ENCODE results near the gene NLRC5. TPM values are rescaled to one million over a fixed set of nuclear protein-coding genes. Genes with fewer than 3 reads are reported as not detected.

Gene NLRC5
- total and polyA plus RNA-seq, 10 donors: 52.0 to 401 (median 219) TPM

- no peak overlapping the region for H3K4me3 ChIP-seq
- intact Hi-C loops (cut with DNase I; ENCODE audit: low total_unique reads): no loop called here
- TF ChIP-seq CTCF (IDR thresholded peaks at IDR 0.05 in 8 of 11, conservative IDR thresholded peaks at IDR 0.05 in 3 of 11) (no peak), POLR2AphosphoS5 (IDR thresholded peaks at IDR 0.05) (peak in 1 of 3 donors; percentile 2)
- DNase-seq: peak; percentile 43
- H3K4me1 ChIP-seq: peaks cover 0 to 72% (median 45%) of the 10 kb centered on the region in 6 donors
- WGBS, 5 donors: 87 to 98% (median 97%) methylated on average over 3 of the region's 3 CpGs
- peak overlapping the region in 4 of 8 donors; percentile 48 to 82 (median 70) for H3K27ac ChIP-seq
- H3K9me3 ChIP-seq: no peaks in the 10 kb centered on the region
- H3K36me3 ChIP-seq: peaks cover 0 to 100% (median 59%) of the 10 kb centered on the region in 6 donors
- no peaks in the 10 kb centered on the region for H3K27me3 ChIP-seq (replicated peaks in 1 of 7)
Measured at GRCh38 chr16:57026778-57027062, 37.4 kb downstream of the NLRC5 start.

DNA sequence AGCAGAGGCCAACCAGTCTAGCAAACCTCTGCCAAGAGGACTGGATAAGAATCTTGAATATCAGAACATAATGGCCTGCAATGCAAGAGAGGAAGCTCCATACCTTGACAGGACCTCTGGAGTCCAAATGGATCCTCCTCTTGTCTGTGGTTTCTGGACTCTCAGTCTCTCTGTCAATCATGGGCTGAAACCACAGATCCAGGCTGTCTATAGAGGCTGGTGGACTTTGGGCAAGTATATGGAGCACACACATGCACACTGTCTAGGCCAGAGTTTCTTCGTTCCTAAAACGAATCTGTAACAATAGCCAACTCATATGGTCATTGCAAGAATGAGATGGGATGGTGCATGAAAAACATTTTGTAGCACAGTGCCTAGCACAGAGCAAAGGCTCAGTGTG is 37.7 kb downstream of the NLRC5 start:
- Histone ChIP-seq H3K36me3 (peaks cover 0 to 100% (median 59%) of the 10 kb centered on the region in 6 donors), H3K4me3 (no peak overlapping the region), H3K27ac (peak overlapping the region in 2 of 8 donors; percentile 76 to 82), H3K27me3 (replicated peaks in 1 of 7) (no peaks in the 10 kb centered on the region), H3K4me1 (peaks cover 0 to 69% (median 44%) of the 10 kb centered on the region in 6 donors), H3K9me3 (no peaks in the 10 kb centered on the region)
- TF ChIP-seq POLR2AphosphoS5 (IDR thresholded peaks at IDR 0.05) (no peak), CTCF (IDR thresholded peaks at IDR 0.05 in 8 of 11, conservative IDR thresholded peaks at IDR 0.05 in 3 of 11) (no peak), POLR2A (IDR thresholded peaks at IDR 0.05) (no peak)
- 96 to 98% (median 97%) methylated on average over 2 of the region's 2 CpGs for WGBS, 5 donors
- intact Hi-C loops (cut with DNase I; ENCODE audit: low total_unique reads): no loop called here
- DNase-seq: no peak

DNA sequence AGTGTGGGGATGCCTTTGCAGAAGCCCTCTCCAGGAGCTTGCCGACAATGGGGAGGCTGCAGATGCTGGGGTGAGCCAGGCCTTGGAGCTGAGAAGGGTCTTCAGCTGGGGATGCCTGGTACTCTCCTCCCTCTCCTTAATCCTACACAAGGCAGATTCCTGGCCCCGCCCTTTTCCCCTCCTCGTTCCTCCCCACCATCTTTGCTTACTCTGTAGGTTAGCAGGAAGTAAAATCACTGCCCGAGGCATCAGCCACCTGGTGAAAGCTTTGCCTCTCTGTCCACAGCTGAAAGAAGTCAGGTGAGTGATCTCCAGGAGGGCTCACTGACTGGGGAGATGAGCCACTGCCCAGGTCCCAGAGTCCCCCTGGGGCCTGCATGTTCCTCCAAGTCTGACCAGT is 38.7 kb downstream of the NLRC5 start:
- Histone ChIP-seq H3K4me3 (no peak overlapping the region), H3K27me3 (replicated peaks in 1 of 7) (no peaks in the 10 kb centered on the region), H3K27ac (peak overlapping the region in 3 of 8 donors; percentile 27 to 76 (median 41)), H3K36me3 (peaks cover 0 to 100% (median 59%) of the 10 kb centered on the region in 6 donors), H3K4me1 (peaks cover 0 to 59% (median 36%) of the 10 kb centered on the region in 6 donors), H3K9me3 (no peaks in the 10 kb centered on the region)
- intact Hi-C loops (cut with DNase I; ENCODE audit: low total_unique reads): no loop called here
- TF ChIP-seq POLR2A (IDR thresholded peaks at IDR 0.05): no peak
- no peak for TF ChIP-seq CTCF (IDR thresholded peaks at IDR 0.05 in 8 of 11, conservative IDR thresholded peaks at IDR 0.05 in 3 of 11)
- TF ChIP-seq POLR2AphosphoS5 (IDR thresholded peaks at IDR 0.05): no peak
- DNase-seq: peak; percentile 65
- WGBS, 5 donors: 65 to 75% (median 67%) methylated on average over 4 of the region's 4 CpGs

GRCh38 chr16:57029161-57030160 is 40.1 kb downstream of the NLRC5 start:
- H3K4me1 ChIP-seq: peaks cover 0 to 59% (median 23%) of the 10 kb centered on the region in 6 donors
- WGBS, 5 donors: 92 to 96% (median 94%) methylated on average over 16 of the region's 16 CpGs
- no peak overlapping the region for H3K4me3 ChIP-seq
- H3K27ac ChIP-seq: peak overlapping the region in 2 of 8 donors; percentile 7 to 76
- intact Hi-C loops (cut with DNase I; ENCODE audit: low total_unique reads): no loop called here
- peak; percentile 56 for DNase-seq
- H3K36me3 ChIP-seq: peaks cover 0 to 100% (median 62%) of the 10 kb centered on the region in 6 donors
- no peaks in the 10 kb centered on the region for H3K9me3 ChIP-seq
- TF ChIP-seq CTCF (IDR thresholded peaks at IDR 0.05 in 8 of 11, conservative IDR thresholded peaks at IDR 0.05 in 3 of 11): no peak
- peak in 2 of 3 donors; percentile 35 to 38 for TF ChIP-seq POLR2AphosphoS5 (IDR thresholded peaks at IDR 0.05)
- TF ChIP-seq POLR2A (IDR thresholded peaks at IDR 0.05): no peak
- H3K27me3 ChIP-seq (replicated peaks in 1 of 7): no peaks in the 10 kb centered on the region

All from spleen (tissue), 11 donors.